Type B pancreatic cell (in vitro differentiated cells): ENCODE measurements around the gene PIEZO2. TPM values are rescaled to one million over a fixed set of nuclear protein-coding genes. Genes with fewer than 3 reads are reported as not detected.

Experiments used
- DNase-seq: peaks from one replicate; pipeline ENCODE4 v3.0.0; 2021; ENCODE audit warnings: mixed read lengths; ENCODE audit not compliant: unreplicated experiment; ENCODE audit errors: extremely low spot score
- H3K27ac Mint-ChIP-seq: 2 replicates; pipeline ENCODE4 v1.8.0; 2021; ENCODE audit warnings: mild to moderate bottlenecking, mixed read lengths
- H3K27me3 Mint-ChIP-seq: 2 replicates; pipeline ENCODE4 v1.8.0; 2021; ENCODE audit warnings: mixed read lengths
- H3K36me3 Mint-ChIP-seq: 2 replicates; pipeline ENCODE4 v1.8.0; 2021; ENCODE audit warnings: mixed read lengths
- H3K4me1 Mint-ChIP-seq: one replicate; pipeline ENCODE4 v1.8.0; 2021; ENCODE audit warnings: mixed read lengths; ENCODE audit not compliant: unreplicated experiment
- H3K4me3 Mint-ChIP-seq: 2 replicates; pipeline ENCODE4 v1.8.0; 2021; ENCODE audit warnings: mild to moderate bottlenecking, mixed read lengths
- H3K9me3 Mint-ChIP-seq: 2 replicates; pipeline ENCODE4 v1.8.0; 2021; ENCODE audit warnings: mixed read lengths
- total RNA-seq: library from RNA; stranded (reverse); gene quantifications from 2 replicates; pipeline ENCODE4 v1.2.1, GENCODE V29; 2021; ENCODE audit warnings: low replicate concordance
- TF ChIP-seq, protein P1 (sequence below): fragments of 200-600 bp; sonication (generic); conservative IDR thresholded peaks from 2 replicates; pipeline ENCODE4 v1.5.0; 2021; ENCODE audit warnings: antibody characterized with exemption, mild to moderate bottlenecking

Gene PIEZO2
- total RNA-seq, 1 donor from 2014 or later = 38.8 TPM

- no peak for DNase-seq
- Mint-ChIP-seq H3K4me1 (no peaks in the 10 kb centered on the region), H3K4me3 (no peak overlapping the region), H3K27me3 (no peaks in the 10 kb centered on the region), H3K9me3 (no peaks in the 10 kb centered on the region), H3K36me3 (peaks cover 9% of the 10 kb centered on the region), H3K27ac (no peak overlapping the region)
- TF ChIP-seq, protein P1, sequence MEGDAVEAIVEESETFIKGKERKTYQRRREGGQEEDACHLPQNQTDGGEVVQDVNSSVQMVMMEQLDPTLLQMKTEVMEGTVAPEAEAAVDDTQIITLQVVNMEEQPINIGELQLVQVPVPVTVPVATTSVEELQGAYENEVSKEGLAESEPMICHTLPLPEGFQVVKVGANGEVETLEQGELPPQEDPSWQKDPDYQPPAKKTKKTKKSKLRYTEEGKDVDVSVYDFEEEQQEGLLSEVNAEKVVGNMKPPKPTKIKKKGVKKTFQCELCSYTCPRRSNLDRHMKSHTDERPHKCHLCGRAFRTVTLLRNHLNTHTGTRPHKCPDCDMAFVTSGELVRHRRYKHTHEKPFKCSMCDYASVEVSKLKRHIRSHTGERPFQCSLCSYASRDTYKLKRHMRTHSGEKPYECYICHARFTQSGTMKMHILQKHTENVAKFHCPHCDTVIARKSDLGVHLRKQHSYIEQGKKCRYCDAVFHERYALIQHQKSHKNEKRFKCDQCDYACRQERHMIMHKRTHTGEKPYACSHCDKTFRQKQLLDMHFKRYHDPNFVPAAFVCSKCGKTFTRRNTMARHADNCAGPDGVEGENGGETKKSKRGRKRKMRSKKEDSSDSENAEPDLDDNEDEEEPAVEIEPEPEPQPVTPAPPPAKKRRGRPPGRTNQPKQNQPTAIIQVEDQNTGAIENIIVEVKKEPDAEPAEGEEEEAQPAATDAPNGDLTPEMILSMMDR = no peak
Measured at GRCh38 chr18:10727477-10727876, 421.9 kb downstream of the PIEZO2 start.

DNA sequence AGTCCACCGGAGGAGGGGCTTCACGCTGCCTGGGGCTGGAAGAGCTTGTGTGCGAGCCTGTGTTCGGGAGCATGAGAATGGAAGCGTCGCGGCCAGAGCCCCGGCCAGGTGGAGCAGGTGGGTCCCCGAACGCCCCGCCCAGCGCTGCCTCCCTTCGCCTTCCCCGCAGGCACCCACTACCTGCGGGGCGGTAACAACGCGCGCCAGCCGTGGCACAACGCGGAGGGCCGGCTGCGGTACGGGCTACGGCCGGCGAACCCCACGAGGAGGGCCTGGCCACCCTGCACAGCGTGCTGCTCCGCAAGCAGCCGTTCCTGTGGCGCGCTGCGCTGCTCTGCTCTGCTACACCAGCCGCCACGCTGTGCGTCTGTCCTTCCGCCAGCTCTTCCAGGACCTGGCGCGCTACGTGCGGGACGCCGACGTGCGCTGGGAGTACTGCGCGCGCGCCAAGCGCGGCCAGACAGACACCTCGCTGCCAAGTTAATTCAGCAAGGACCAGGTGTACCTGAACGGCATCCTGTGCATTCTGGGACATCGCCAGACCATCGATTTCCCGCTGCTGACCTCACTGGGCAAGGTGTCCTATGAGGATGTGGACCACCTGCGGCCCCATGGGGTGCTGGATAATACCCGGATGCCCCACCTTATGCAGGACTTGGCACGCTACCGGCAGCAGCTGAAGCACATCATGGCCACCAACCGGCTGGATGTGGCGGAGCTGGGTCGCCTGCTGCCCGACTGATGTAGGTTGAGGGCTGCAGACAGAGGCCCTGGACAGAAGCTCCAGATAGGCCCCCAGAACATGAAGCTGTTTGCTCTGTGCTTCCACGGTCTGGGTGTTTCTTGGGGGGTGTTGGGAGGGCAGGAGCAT is 422.9 kb downstream of the PIEZO2 start:
- Mint-ChIP-seq H3K27me3 (no peaks in the 10 kb centered on the region), H3K27ac (no peak overlapping the region), H3K4me3 (no peak overlapping the region), H3K36me3 (peaks cover 9% of the 10 kb centered on the region), H3K9me3 (no peaks in the 10 kb centered on the region), H3K4me1 (peaks cover 2% of the 10 kb centered on the region)
- no peak for DNase-seq
- TF ChIP-seq, protein P1 = no peak

- H3K27me3 Mint-ChIP-seq = no peaks in the 10 kb centered on the region
- H3K4me3 Mint-ChIP-seq = no peak overlapping the region
- H3K4me1 Mint-ChIP-seq = peaks cover 4% of the 10 kb centered on the region
- DNase-seq = no peak
- H3K9me3 Mint-ChIP-seq = no peaks in the 10 kb centered on the region
- TF ChIP-seq, protein P1 = no peak
- H3K36me3 Mint-ChIP-seq = peaks cover 9% of the 10 kb centered on the region
- H3K27ac Mint-ChIP-seq = no peak overlapping the region
Measured at GRCh38 chr18:10724666-10725065, 424.7 kb downstream of the PIEZO2 start.

GRCh38 chr18:10723496-10723895 is 425.9 kb downstream of the PIEZO2 start:
- no peak overlapping the region for H3K4me3 Mint-ChIP-seq
- H3K27ac Mint-ChIP-seq = no peak overlapping the region
- H3K36me3 Mint-ChIP-seq = peaks cover 9% of the 10 kb centered on the region
- TF ChIP-seq, protein P1 = no peak
- H3K9me3 Mint-ChIP-seq = no peaks in the 10 kb centered on the region
- DNase-seq = no peak
- peaks cover 4% of the 10 kb centered on the region for H3K4me1 Mint-ChIP-seq
- no peaks in the 10 kb centered on the region for H3K27me3 Mint-ChIP-seq

- DNase-seq = no peak
- H3K9me3 Mint-ChIP-seq = no peaks in the 10 kb centered on the region
- H3K4me3 Mint-ChIP-seq = no peak overlapping the region
- TF ChIP-seq, protein P1 = no peak
- H3K36me3 Mint-ChIP-seq = no peaks in the 10 kb centered on the region
- H3K27ac Mint-ChIP-seq = no peak overlapping the region
- H3K27me3 Mint-ChIP-seq = no peaks in the 10 kb centered on the region
- peaks cover 4% of the 10 kb centered on the region for H3K4me1 Mint-ChIP-seq
Measured at GRCh38 chr18:10718809-10719208, 430.6 kb downstream of the PIEZO2 start.
